SU-DHL-6 (cell line): ENCODE data around the gene TNNI2.

Experiments used
- EZH2phosphoT487 ChIP-seq: fragments of 200-600 bp; sonication (generic), shearing (Covaris generic); conservative IDR thresholded peaks from 2 replicates; pipeline ENCODE4 v1.6.1; 2018; ENCODE audit warnings: mild to moderate bottlenecking, antibody characterized with exemption, low read length, moderate library complexity, mixed read lengths
- TF ChIP-seq, protein P1 (sequence below): fragments of 200-600 bp; sonication (generic); IDR thresholded peaks from one replicate; pipeline ENCODE4 v1.5.1; 2017; ENCODE audit warnings: antibody characterized with exemption, mild to moderate bottlenecking, low read length, moderate library complexity; ENCODE audit not compliant: insufficient read depth, poor library complexity, severe bottlenecking

DNA sequence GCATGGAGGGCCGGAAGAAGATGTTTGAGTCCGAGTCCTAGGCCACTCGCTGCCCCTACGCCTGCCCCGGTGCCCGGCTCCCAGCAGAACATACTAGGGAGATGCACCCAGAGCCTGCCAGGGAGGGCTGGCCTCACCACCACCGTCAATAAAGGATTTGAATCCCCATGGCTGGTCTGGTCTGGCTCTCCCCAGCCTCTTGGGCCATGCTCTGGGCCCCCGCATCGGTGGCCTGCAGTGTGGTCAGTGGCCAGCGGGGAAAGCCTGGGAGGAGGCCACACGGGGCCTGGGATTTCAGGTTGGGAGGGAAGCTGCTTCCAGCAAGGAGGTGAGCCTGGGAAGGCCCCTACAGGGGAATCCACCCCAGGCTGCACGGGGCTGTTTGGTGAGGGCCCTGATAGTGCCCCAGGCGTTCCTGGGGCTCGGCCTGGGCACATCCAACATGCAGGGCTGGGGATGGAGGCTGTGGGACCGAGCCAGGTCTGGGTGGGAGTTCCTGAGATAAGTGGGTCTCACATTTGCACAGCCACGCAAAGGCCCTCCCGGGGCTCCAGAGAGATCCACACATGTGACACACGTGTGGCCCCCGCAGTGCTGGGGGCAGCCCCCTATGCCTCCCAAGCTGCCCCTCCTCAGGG lies 2.8 kb downstream of the TNNI2 start:
- TF ChIP-seq, protein P1, sequence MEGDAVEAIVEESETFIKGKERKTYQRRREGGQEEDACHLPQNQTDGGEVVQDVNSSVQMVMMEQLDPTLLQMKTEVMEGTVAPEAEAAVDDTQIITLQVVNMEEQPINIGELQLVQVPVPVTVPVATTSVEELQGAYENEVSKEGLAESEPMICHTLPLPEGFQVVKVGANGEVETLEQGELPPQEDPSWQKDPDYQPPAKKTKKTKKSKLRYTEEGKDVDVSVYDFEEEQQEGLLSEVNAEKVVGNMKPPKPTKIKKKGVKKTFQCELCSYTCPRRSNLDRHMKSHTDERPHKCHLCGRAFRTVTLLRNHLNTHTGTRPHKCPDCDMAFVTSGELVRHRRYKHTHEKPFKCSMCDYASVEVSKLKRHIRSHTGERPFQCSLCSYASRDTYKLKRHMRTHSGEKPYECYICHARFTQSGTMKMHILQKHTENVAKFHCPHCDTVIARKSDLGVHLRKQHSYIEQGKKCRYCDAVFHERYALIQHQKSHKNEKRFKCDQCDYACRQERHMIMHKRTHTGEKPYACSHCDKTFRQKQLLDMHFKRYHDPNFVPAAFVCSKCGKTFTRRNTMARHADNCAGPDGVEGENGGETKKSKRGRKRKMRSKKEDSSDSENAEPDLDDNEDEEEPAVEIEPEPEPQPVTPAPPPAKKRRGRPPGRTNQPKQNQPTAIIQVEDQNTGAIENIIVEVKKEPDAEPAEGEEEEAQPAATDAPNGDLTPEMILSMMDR, result no peak
- TF ChIP-seq EZH2phosphoT487, result no peak
